Measurements from ENCODE around the gene SLIT2. TPM values are rescaled to one million over a fixed set of nuclear protein-coding genes. Genes with fewer than 3 reads are reported as not detected.

The SLIT2 gene
- polyA plus RNA-seq (ENCODE audit: insufficient read length), result 9.6 TPM

- peak; percentile 83 for DNase-seq
These were observed at the start of gene SLIT2 for GRCh38 chr4:20251796-20252655. SLIT2 (plus strand) TSS chr4:20251905; CDS start chr4:20253816, 1,911 bp downstream.

GRCh38 chr4:20203508-20203907 is 48.2 kb upstream of the SLIT2 start:
- DNase-seq, result peak; percentile 38

GRCh38 chr4:20217521-20217920 is 34.2 kb upstream of the SLIT2 start:
- DNase-seq, result no peak

- no peak for DNase-seq
These were observed 33.8 kb upstream of the SLIT2 start for GRCh38 chr4:20217951-20218350.

GRCh38 chr4:20219521-20219920 is 32.2 kb upstream of the SLIT2 start:
- no peak for DNase-seq

DNA sequence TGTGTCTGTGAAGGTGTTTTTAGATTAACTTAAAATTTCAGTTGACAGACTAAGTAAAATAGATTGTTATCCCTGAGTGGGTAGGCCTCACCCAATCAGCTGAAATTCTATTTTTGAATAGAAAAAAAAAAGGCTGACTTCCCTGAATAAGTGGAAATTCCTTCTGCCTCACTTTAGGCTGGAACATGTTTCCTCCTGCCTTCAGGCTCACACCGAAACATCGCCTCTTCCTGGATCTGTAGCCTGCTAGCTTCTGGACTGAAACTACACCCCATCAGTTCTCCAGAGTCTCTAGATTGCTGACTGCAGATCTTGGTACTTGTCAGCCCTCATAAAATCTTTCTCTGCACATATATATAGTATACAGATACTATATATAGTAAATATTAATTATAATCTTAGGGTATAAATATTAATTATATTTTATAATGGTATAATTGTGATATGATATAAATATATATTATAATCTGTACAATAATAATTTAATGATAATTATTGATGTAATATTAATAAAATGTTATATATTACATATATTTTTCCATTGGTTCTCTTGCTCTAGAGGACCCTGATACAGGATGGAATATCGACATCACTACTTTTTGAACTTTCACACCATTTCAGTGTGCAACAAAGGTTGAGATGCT is 13.7 kb upstream of the SLIT2 start:
- DNase-seq, result no peak

DNA sequence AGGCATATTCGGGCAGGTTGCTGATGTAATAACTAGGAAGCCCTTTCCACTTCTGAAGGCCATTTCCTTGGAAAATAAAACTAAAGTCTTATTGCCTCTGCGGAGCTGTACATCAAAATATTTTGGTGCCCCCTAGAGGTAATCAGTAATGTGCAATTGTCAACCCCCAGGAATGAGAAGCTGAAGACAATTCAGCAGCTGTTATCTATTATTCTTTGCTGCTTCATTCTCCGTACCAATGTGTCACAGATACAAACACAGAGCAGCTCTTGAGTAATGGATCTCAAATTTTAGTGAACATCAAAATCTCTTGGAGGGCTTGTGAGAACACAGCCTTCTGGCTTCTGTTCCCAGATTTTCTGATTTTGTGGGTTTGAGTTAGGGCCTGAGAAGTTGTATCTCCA is 3.5 kb upstream of the SLIT2 start:
- peak; percentile 61 for DNase-seq

GRCh38 chr4:20249333-20249732 is 2.4 kb upstream of the SLIT2 start:
- no peak for DNase-seq

GRCh38 chr4:20251031-20251795 is 492 bp upstream of the SLIT2 start:
- no peak for DNase-seq

DNA sequence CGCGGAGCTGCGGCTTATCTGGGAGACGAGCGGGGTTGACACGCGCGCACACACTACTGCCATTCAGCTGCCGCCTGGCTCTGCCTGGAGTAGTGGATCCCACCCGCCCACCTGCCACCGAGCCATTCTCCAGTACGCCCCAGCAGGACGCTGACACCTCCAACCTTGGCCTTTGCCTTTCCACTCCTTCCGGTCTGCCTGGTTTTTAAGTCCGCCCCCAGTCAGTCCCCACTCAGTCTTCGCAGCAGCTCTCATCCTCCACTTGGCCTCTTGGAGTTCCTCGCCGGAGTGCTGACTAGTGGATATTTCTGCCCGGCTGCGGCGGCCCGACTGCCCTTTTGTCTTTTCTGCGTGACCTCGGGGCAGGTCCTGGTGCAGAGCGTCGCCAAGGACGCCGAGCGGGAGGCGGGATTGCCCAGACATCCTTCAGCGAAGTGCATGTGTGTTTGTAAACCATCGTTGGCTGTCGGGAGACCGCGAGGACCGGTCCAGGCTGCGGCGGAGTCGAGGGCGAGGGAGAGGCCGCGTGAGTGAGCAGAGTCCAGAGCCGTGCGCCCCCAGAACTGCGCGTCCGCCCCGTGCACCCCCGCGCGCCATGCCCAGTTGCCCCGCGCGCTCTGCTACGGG is 1.1 kb downstream of the SLIT2 start:
- DNase-seq, result no peak

GRCh38 chr4:20253283-20253734 is 1.6 kb downstream of the SLIT2 start:
- DNase-seq, result no peak

DNA sequence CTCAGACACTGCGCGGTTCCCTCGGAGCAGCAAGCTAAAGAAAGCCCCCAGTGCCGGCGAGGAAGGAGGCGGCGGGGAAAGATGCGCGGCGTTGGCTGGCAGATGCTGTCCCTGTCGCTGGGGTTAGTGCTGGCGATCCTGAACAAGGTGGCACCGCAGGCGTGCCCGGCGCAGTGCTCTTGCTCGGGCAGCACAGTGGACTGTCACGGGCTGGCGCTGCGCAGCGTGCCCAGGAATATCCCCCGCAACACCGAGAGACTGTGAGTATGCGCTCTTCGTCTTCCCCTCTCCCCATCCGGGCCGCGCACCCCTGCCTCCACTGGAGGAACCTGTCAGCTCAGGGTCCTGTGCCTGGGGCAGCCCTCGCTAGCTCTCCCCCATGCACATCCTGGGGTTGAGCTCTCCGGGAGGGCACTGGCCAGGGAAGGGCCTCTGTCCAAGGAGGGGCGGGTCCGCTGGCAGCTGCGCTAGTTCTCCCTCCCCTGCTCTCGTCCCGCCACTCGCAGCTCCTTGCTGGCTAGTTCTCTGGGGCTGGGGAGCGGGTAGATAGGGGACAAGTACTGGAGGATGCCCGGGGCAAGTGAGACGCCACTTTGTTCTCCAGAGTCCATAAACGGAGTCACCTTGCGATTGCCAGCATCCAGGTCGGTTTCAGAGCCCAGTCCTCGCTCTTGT is 2.2 kb downstream of the SLIT2 start:
- DNase-seq, result peak; percentile 54

DNA sequence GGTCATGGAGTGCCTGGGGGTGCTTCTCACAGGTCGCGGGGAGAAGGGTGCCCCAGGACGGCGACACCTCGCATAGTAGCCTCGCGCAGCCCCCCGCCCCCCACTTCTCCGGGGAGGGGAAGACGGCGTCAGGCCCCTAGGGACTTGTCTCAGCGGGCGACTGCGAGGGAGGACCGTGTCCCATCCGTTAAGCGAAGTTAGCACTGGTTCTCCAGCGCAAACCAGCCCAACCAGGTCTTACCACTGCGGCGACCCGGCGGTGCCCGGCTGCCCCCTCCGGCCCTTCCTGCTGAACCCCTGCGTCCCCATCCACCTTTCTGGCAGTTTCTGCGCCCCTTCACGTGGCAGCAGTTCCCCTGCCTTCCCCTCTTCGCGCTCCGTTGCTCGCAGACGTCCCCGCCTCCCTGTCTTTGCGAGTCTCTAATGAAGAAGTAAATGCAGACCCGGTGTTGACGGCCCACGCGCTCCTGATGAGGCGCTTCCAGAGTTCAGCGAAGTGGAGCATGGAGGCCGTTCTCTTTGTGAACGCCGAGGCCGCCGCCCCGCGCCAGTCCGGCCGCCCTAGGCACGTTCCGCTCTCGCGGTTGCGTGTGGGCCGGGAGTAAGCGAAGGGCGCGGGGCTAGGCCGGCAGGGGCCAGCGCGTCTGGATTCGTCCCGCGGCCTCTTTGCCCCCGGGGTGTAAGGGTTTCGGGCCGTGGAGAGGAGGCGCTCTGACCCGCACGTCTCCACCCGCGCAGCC is 3.0 kb downstream of the SLIT2 start:
- peak; percentile 58 for DNase-seq

DNA sequence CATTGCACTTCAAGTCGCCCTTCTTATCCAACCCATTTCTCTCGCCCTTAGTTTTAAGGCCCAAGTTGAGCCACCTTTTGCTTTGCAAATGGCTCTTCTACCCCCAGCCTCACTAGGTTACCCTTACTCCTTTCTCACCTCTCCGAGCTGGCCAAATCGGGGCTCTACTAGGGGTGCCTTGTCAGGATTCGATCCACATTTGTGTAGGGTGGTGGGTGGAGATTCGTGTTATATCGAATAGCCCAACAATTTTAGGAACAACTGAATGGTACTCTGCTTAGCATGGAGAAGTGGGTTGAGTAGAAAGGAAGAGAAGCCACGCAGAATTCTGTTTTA is 3.5 kb downstream of the SLIT2 start:
- no peak for DNase-seq

- no peak for DNase-seq
These were observed 4.1 kb downstream of the SLIT2 start for GRCh38 chr4:20255823-20256222.

DNA sequence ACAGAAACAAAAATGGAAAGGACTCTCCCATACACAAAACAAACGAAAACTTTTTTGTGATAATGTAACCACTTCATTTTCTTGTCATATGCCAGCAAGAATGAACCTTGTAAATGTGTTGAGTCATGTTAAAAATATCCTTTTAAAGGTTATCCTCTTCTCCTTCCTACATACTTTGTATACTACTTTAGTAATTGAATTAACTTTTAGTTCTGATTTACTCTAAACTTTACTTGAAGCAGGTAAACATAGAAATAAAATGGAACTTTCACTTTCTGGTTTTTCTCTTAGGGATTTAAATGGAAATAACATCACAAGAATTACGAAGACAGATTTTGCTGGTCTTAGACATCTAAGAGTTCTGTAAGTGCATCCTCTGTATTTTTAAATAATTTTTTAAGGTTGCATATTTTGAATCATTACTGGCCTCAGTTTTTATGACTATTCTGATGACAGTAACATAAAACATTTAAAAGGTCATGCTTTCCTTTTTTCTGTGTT is 4.7 kb downstream of the SLIT2 start:
- no peak for DNase-seq

GRCh38 chr4:20259707-20260106 is 8.0 kb downstream of the SLIT2 start:
- DNase-seq, result no peak

DNA sequence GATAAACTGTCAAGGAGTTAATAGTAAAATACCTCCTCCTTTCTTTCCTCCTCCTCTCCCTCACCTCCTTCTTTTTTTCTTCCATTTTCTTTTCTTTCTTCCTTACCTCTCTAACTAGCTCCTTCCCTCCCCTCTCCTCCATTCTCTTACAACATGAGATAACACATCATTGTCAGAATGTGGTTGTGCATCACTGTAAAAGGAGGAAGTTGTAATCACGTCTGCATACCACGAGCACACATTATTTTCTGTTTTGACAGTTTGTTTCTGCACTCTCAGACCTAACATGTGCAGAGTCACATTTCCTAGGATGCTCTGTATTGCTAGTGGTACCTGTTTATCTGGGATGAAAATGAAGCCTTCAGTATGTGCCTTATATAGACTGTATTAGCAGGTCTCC is 9.1 kb downstream of the SLIT2 start:
- no peak for DNase-seq

DNA sequence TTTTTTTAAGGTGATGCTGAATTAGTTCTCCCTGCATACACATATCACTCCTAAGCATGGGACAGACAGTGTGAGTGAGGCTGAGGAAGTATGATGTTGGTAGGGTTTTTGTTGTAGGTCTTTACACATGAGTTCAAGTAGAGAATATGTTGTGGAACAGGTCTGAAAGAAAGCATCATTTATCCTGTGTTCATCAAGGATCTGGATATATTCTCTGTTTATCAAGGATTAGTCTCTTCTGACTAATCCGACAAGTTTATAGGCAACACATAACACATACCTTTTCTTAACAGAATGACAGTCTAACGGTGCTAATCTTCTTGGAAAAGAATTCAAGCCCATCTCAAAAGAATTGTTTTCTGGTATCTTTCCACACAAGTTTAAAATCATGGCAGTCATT is 10.5 kb downstream of the SLIT2 start:
- DNase-seq, result no peak

DNA sequence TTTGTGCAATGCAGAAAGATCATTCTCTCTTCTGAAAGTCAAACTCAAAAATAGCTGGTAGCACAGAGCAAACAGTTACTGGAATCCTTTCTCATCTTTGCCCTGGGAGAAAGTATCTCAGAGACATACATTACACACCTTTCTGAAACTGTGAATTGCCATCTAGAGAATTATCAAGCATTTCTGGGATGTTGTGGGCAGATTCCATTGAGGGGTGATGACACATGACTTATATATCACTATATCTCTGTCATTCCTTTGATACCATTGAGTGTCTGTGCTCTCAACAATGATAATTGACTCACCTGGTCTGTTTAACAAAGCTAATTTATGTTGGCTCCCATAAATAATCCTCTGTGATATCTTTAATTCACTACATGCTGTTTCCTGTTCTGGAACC is 13.0 kb downstream of the SLIT2 start:
- no peak for DNase-seq

- DNase-seq, result no peak
These were observed 14.0 kb downstream of the SLIT2 start for GRCh38 chr4:20265726-20266125.
